Ishikawa (cell line): ENCODE results near the gene DNMT3A.

Experiments
- CEBPB ChIP-seq: IDR thresholded peaks from 2 replicates; pipeline ENCODE4 v1.6.1; 2012
- CREB1 ChIP-seq: IDR thresholded peaks from 2 replicates; pipeline ENCODE4 v1.6.1; 2012; ENCODE audit warnings: low read depth
- EGR1 ChIP-seq: IDR thresholded peaks from 2 replicates; pipeline ENCODE4 v1.6.1; 2012
- EP300 ChIP-seq: IDR thresholded peaks from 2 replicates; pipeline ENCODE4 v1.6.1; 2012; ENCODE audit warnings: borderline replicate concordance
- FOXM1 ChIP-seq: IDR thresholded peaks from 2 replicates; pipeline ENCODE4 v1.6.1; 2012; ENCODE audit warnings: low read depth, borderline replicate concordance
- MAX ChIP-seq: IDR thresholded peaks from 2 replicates; pipeline ENCODE4 v1.6.1; 2012
- NFIC ChIP-seq: IDR thresholded peaks from 2 replicates; pipeline ENCODE4 v1.6.1; 2012
- RAD21 ChIP-seq: IDR thresholded peaks from 2 replicates; pipeline ENCODE4 v1.6.1; 2012; ENCODE audit warnings: low read depth
- REST ChIP-seq: IDR thresholded peaks from 2 replicates; pipeline ENCODE4 v1.6.1; 2012; ENCODE audit warnings: low read depth, mild to moderate bottlenecking
- TAF1 ChIP-seq: IDR thresholded peaks from 2 replicates; pipeline ENCODE4 v1.6.1; 2012; ENCODE audit warnings: low read depth, mild to moderate bottlenecking
- TCF12 ChIP-seq: IDR thresholded peaks from 2 replicates; pipeline ENCODE4 v1.6.1; 2012; ENCODE audit warnings: low read depth
- TEAD4 ChIP-seq: IDR thresholded peaks from 2 replicates; pipeline ENCODE4 v1.6.1; 2012
- USF1 ChIP-seq: IDR thresholded peaks from 2 replicates; pipeline ENCODE4 v1.6.1; 2012
- YY1 ChIP-seq: IDR thresholded peaks from 2 replicates; pipeline ENCODE4 v1.6.1; 2012; ENCODE audit warnings: low read depth
- ZBTB7A ChIP-seq: IDR thresholded peaks from 2 replicates; pipeline ENCODE4 v1.6.1; 2012; ENCODE audit warnings: low read depth

DNMT3A gene

GRCh38 chr2:25301453-25302352 is 40.0 kb downstream of the DNMT3A start:
- no peak for TF ChIP-seq TAF1
- no peak for TF ChIP-seq ZBTB7A
- TF ChIP-seq TEAD4, result no peak
- no peak for TF ChIP-seq REST
- no peak for TF ChIP-seq FOXM1
- no peak for TF ChIP-seq MAX
- TF ChIP-seq NFIC, result no peak
- no peak for TF ChIP-seq CREB1
- no peak for TF ChIP-seq RAD21
- no peak for TF ChIP-seq USF1
- TF ChIP-seq EP300, result no peak
- TF ChIP-seq YY1, result no peak
- TF ChIP-seq CEBPB, result no peak
- no peak for TF ChIP-seq EGR1
- TF ChIP-seq TCF12, result no peak

- TF ChIP-seq TCF12 (no peak), MAX (no peak), FOXM1 (no peak), ZBTB7A (no peak), EP300 (no peak), EGR1 (no peak), CREB1 (no peak), USF1 (no peak)
Measured at GRCh38 chr2:25300001-25300400, 41.7 kb downstream of the DNMT3A start.

GRCh38 chr2:25298776-25299431 is 42.8 kb downstream of the DNMT3A start:
- TF ChIP-seq TEAD4 (no peak), EGR1 (no peak), MAX (no peak), RAD21 (no peak), USF1 (no peak), REST (no peak), YY1 (no peak), EP300 (no peak), ZBTB7A (no peak), CEBPB (no peak)

GRCh38 chr2:25297738-25298137 is 44.0 kb downstream of the DNMT3A start:
- TF ChIP-seq FOXM1, result no peak
- peak; percentile 70 for TF ChIP-seq NFIC
- TF ChIP-seq CEBPB, result peak; percentile 40; the same call in 1 of the 2 replicates
- peak; percentile 44; the same call in 1 of the 2 replicates for TF ChIP-seq MAX
- peak; percentile 84 for TF ChIP-seq YY1
- TF ChIP-seq TCF12, result peak; percentile 61; the same call in 1 of the 2 replicates
- TF ChIP-seq CREB1, result no peak
- TF ChIP-seq TEAD4, result 0 out of 2 replicates have a peak, but pooled peaks have one; percentile 26
- peak; percentile 83 for TF ChIP-seq RAD21
- peak; percentile 44; the same call in 1 of the 2 replicates for TF ChIP-seq EGR1
